ENCODE measurements around the gene USP46.

DNA sequence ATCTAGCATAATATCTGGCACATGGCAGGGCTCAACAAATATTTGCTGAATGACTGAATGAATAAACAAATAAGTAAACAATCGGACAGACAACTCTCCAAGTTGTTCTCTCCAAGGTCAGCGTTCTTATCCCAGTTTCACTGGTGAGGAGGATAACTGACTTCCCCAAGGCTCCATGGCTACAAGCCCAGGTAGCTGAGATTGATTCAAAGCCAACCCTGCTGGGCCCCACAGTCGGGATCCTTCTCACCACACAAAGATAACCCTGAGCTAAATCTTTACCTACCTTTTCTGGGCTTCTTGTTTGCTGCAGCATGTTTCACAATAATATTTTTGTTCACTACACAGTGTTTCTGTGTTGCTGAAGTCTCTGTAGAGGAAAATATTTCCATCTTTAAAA is 54.9 kb downstream of the USP46 start:
- no peak for TF ChIP-seq TP53 (CRISPR knock-in tag; conservative IDR thresholded peaks at IDR 0.05)
- no peak for TF ChIP-seq PBX3 (CRISPR knock-in tag; IDR thresholded peaks at IDR 0.05; ENCODE audit: borderline replicate concordance)
- TF ChIP-seq ELF1 (CRISPR knock-in tag; IDR thresholded peaks at IDR 0.05) = no peak
- no peak for TF ChIP-seq TCF7L2 (IDR thresholded peaks at IDR 0.05; ENCODE audit: low read depth, low read length)
- no peak for TF ChIP-seq CTCF (CRISPR knock-in tag; IDR thresholded peaks at IDR 0.05)
- TF ChIP-seq MED8 (CRISPR knock-in tag; IDR thresholded peaks at IDR 0.05; ENCODE audit: insufficient replicate concordance) = no peak

All from HepG2 (cell line).